GM12865 (cell line): ENCODE results near the gene C1QTNF12.

ENCODE experiments used
- DNase-seq: peaks from one replicate; pipeline ENCODE4 v3.0.0; 2010; ENCODE audit warnings: low read depth
- H3K4me3 ChIP-seq: 2 replicates; pipeline ENCODE4 v1.5.1; 2011; ENCODE audit warnings: mild to moderate bottlenecking, low read depth, low read length, control low read depth
- TF ChIP-seq, protein P1 (sequence below): IDR thresholded peaks from 2 replicates; pipeline ENCODE4 v1.5.1; 2011; ENCODE audit warnings: low read length, control low read depth, low read depth, inconsistent platforms; ENCODE audit not compliant: insufficient read depth; ENCODE audit errors: missing control alignments

C1QTNF12 gene

GRCh38 chr1:1240348-1240732, 6.2 kb downstream of the C1QTNF12 start:
- TF ChIP-seq, protein P1, sequence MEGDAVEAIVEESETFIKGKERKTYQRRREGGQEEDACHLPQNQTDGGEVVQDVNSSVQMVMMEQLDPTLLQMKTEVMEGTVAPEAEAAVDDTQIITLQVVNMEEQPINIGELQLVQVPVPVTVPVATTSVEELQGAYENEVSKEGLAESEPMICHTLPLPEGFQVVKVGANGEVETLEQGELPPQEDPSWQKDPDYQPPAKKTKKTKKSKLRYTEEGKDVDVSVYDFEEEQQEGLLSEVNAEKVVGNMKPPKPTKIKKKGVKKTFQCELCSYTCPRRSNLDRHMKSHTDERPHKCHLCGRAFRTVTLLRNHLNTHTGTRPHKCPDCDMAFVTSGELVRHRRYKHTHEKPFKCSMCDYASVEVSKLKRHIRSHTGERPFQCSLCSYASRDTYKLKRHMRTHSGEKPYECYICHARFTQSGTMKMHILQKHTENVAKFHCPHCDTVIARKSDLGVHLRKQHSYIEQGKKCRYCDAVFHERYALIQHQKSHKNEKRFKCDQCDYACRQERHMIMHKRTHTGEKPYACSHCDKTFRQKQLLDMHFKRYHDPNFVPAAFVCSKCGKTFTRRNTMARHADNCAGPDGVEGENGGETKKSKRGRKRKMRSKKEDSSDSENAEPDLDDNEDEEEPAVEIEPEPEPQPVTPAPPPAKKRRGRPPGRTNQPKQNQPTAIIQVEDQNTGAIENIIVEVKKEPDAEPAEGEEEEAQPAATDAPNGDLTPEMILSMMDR: no peak
- no peak overlapping the region for H3K4me3 ChIP-seq
- no peak for DNase-seq

DNA sequence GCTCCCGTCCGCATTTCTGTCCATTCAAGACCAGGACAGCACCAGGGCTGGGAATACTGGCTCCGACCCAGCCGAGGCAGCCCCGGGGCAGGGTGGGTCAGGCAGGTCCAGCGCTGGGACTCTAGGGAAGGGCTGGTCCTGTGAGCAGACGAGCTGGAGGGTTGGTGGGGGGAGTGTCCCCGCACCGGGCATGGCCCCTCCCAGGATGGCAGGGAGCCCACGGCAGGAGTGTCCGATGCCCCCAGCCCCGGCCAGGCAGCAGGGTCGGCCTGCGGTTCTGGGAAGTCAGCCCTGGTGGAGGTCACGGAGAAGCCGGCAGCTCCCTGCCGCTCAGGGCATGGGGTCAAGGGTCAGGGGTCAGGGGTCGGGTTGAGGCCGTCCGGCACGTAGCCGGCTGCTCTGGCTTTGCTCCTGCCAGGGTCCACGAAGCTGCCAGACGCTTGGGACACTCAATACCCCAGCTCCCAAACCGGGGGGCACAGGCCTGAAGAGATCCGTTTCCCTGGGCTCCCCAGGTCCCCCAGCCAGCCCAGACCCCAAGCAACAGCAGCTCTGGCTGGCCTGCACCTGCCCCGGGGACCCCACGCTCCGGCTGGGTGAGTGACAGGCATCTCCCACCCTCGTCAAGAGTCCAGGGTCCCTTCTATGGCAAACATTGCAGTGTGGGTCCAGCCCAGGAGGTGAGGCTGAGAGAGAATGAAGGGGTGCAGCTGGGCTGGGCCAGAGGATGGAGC, 6.7 kb downstream of the C1QTNF12 start:
- H3K4me3 ChIP-seq: no peak overlapping the region
- no peak for DNase-seq
- TF ChIP-seq, protein P1: no peak

- TF ChIP-seq, protein P1: no peak
These were observed 7.3 kb downstream of the C1QTNF12 start for GRCh38 chr1:1239227-1239613.

DNA sequence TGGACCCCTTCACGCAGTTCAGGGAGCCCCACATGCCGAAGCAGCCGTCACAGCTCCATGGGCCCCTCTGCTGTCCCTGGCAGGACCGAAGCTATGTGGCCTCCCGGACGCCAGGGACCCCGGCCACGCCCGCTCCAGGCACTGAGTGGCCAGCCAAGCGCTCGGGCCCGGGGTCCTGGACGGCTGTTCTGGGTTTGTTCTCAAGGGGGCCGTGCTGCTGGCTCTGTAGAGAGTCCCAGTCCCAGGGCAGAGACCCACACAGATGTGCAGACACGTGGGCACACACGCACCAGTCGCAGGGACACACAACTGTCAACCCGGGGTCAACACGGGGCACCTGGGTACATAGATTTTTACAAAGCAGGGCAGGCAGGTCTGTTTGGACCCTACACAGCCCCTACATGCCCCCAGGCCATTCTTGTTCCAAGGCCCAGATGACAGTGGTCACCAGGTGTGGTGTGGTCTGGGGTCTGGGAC, 7.8 kb downstream of the C1QTNF12 start:
- no peak overlapping the region for H3K4me3 ChIP-seq
- TF ChIP-seq, protein P1: no peak
- DNase-seq: no peak

More at GRCh38 chr1:1239227-1239613, 7.3 kb downstream of the C1QTNF12 start:
- no peak for DNase-seq
- no peak overlapping the region for H3K4me3 ChIP-seq

GRCh38 chr1:1237874-1238701, 8.4 kb downstream of the C1QTNF12 start:
- no peak for DNase-seq
- H3K4me3 ChIP-seq: no peak overlapping the region
- TF ChIP-seq, protein P1: no peak

DNA sequence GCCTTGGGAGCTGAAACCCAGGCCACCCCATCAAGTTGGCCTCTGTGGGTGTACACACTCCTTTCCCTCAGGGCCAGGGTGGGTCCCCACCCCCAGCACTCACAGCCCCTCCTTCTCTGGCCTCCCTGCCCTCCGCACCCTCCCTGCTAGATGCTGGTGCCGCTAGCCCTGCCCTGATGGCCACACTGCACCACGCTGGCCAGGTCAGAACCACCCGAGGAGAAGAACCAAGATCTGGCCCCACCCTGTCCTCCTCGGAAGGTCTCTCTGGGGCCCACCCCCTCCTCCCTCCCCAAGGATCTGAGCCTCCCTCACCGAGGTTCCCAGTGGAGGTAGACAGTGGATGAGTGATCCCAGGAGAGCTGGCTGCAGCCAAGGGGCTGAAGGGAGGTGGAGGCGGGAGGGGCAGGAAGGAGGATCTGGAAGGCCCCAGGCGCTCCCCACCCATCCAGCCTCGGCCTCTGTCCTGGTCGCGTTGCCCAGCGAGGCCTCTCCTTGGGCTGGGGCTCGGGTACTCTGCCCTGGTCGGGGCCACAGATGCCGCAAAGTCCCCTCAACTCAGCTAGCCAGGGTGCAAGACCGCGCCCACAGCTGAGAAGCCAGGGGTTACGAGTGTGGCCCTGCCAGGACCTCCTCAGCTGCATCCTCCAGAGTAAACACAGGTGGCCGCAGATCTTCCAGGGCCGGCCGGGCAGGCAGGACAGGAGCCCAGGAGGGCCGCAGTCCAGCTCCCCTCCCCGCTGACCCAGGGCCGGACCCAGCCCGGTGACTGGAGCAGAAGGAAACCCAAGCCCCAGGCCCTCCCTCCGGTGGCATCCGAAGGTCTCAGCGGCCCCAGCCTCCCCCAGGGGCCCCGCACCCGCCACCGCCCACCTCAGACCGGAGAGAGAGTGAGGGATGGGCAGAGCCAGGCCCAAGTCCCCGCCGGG, 9.3 kb downstream of the C1QTNF12 start:
- H3K4me3 ChIP-seq: no peak overlapping the region
- TF ChIP-seq, protein P1: no peak
- DNase-seq: no peak
